Central memory CD4-positive, alpha-beta T cell (primary cell): ENCODE results near the gene KRTAP10-3.

Experiments used
- DNase-seq: peaks from one replicate; pipeline ENCODE4 v3.0.0; 2022

KRTAP10-3 gene

DNA sequence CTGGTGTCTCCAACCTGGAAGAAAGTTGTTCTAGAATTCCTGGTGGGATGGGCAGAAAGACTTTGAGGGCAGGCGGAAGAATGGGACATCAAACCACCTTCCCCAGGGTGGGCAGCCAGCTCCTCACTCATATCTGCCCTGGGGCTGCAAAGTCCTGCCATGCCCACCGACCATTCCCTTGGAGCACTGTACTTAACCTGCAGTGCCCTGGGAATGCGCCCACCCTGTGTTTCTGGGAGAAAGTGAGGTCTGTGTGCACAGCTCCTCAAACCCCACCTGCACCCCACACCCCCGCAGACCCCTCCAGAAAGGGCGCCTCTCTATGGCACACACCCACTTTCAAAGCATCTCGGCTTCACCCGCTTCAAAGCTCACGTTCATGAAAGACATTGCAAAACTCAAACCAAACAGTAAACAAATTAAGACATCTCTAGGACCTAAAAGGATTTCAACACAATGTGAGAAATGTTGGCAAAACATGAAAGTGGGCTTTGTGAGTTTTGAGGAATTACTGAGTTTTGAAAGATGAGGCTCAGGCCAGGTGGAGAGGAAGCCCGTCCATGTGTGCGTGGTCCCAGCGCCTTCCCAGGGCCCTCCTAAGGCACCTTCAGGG, 43.7 kb downstream of the KRTAP10-3 start:
- DNase-seq, result no peak

DNA sequence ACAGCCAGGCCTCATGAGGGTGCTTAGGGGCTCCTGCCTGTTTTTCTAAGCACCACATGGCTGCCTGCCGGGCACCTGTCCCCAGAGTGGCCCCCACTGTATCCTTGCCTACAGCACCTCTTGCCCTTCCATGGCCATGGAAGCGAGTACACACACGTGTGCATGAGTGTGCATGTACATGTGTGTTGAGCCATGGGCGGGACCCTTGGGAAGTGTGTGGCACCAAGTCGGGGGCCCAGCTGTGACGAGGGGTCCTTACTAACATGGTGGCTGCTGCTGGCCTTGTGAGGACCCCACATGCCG, 44.4 kb downstream of the KRTAP10-3 start:
- DNase-seq, result no peak

DNA sequence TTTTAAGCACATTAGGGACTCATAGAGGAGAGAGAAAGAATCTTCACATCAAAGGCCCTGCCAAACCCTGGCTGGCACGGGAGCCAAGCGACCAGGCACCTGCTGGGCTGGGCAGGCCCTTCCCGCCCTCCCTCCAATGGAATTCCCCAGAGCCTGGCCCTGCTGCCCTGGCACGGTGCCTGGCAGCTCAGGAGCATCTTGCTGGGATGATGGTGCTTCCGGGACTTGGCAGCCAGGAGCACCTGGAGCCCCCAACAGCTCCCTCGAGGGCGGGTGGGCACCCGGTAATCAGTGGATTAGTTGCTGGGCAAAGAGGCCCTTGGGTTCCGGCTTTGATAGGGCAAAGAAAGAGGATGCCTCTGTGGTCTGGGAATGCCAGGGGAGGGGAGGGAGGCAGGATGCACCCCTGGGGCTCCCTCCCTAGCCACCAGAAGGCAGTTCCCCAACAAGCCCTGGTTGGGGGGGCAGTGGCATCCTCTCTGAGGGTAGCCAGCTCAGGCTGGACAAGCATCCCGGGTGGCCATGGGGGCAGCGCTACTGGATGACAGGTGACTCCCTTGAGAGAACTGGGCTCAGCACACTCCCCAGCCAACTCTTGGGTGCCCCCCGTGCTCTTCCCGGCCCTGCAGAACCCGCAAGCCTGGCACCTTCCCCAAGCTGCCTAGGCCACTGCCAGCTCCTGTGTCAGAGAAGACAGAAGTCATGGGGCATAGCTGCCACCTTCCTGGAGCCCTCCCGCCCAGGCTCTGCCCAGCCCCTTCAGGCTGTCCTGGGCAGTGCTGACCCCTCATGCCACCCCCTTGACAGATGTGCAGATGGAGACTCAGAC, 45.0 kb downstream of the KRTAP10-3 start:
- DNase-seq, result no peak

DNA sequence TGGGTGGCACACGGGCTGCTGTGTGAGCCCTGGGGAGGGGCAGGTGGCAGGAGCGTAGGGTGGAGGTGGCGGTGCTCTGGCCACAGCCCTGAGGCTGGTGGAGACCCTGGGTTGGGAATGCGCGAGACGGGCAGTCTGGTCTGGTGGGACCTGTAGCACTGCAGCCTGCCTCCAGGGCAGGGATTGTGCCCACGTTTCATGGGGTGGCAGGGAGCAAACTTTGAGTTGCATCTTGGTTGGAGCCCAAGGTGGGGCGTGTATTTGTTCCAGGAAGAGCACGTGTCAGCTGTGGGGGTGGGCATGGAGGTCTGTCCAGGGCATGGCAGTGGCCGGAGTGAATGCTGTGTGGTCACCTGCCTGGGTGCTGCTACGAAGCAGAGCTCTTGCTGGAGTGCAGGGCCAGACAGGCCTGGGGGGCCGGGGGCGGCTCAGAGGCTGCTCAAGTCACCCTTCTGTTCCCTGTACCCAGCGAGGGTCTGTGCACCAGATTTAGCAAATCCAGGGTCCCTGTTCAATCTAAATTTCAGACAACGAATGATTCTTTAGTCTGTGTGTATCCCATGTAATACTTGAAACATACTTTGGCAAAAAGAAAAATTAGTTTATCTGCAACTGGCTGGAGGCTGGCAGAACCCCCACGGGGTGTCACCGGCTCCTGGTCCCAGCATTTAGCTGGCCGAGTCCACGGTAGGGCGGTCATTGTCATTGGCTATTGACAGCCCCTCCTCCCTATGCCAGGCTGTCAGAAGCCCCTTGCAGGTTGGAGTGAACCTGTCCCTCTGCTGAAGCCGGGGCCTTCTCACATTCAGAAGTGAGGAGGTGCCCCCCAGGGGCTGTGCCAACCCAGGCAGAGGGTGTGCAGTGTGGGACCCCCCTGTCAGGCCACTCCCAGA, 45.9 kb downstream of the KRTAP10-3 start:
- no peak for DNase-seq

DNA sequence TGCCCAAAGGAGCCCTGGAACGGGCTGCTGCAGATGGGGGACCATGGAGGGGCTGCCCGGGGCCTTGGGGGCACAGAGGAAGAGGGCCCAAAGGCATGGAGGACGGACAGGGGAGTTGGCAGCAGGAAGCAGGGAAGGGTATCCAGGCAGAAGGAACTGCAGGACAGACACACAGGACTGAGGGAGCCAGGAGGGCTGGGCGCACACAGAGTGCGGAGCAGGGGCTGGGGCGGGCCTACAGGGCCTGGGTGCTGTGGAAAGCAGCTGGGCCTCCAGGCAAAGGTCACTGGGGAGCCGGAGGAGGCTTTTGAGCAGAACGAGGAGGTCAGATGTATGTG, 46.7 kb downstream of the KRTAP10-3 start:
- no peak for DNase-seq

DNA sequence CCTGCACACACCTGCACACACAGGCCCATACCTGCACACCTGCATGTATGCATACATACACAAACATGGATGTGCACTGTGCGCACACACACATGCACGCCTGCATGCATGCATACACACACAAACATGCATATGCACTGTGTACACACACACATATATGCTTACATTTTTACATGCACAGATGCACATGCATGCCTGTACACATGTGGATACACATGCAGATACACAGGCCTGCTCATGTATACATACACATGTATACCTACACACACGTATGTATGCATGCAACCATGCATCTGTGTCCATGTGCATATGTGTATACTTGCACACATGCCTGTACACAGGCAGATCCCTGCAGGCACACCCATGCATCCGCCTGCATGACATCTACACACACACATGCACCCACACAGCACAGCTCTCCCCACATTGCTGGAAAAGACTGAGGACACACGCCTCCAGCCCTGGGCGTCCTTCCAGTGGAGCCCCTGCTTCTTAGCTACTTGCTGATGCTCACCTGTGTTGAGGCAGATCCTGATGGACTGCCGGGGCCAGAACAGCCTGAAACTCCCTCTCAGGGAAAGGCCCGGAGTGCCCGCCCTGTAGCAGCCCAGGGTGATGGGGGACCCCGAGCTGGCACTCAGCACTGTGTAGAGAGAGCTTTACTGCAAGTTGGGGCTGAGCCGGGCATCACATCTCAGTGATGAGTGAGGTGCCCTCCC, 47.2 kb downstream of the KRTAP10-3 start:
- DNase-seq, result no peak

DNA sequence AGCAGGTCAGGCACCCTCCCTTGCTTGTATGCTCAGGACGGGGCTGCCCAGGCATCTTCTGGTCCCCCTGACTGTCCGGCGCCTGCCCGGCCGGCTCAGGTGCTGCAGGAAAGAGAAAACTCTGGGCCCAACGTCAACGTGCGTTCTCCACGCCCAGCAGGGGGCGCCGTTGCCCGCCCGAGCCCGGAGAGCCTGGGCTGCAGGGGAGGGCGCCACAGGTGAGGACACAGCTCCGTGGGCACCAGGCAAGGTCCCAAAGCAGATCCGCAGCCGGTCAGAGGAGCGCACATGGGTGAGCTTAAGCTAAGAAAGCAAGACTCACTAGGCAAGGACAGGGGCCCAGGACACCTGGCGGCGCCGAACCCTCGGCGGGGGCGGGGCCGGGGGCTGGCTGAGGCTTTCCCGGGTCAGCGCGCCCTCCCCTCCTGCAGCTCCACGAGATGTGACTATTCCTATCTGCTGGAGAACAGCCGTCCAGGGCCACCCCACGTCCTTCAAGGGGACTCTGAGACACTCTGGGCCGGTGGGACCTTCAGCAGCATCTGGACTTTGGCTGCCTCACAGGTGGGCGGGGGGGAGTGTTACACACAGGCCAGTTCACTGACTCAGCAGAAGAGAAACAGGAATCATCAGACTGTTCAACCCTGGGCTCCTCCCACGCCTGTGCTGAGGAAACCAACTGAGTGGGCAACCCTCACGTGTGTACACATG, 47.9 kb downstream of the KRTAP10-3 start:
- peak; percentile 74 for DNase-seq

DNA sequence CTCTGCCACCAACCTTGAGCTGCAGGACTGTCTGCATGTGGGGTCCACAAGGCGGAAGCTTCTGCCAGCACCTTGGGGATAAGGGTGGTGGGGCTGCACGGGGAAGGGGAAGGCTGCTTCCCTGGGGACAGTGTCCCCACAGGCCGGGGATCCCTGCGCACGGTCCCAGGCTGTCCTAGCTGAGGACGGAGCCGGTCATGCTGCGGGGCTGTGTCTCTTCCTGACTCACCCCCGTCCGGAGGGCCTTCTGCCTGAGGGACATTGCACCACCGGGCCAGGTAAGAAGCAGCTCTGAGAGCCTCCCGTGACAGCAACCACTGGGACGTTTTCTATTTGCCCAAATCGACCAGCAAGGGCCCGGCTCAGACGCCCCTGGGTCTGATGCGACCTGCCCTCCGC, 48.5 kb downstream of the KRTAP10-3 start:
- no peak for DNase-seq

DNA sequence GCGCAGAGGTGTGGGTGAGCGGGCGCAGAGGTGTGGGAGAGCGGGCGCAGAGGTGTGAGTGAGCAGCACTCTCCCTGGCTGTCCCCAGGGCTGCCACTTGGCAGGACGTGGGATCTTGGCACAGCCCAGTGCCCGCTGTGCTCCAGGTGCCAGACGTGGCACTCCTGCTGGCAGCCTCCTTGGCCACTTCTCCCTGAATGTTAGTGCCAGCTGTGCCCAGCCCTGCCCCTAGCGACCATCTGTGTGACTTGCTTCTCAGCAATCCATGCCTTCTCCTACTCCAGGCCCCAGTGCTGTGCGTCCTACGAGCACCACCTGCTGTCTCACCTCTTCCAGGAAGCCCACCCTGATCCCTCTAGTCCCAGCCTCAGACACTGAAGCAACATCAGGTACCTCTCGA, 49.1 kb downstream of the KRTAP10-3 start:
- DNase-seq, result no peak

DNA sequence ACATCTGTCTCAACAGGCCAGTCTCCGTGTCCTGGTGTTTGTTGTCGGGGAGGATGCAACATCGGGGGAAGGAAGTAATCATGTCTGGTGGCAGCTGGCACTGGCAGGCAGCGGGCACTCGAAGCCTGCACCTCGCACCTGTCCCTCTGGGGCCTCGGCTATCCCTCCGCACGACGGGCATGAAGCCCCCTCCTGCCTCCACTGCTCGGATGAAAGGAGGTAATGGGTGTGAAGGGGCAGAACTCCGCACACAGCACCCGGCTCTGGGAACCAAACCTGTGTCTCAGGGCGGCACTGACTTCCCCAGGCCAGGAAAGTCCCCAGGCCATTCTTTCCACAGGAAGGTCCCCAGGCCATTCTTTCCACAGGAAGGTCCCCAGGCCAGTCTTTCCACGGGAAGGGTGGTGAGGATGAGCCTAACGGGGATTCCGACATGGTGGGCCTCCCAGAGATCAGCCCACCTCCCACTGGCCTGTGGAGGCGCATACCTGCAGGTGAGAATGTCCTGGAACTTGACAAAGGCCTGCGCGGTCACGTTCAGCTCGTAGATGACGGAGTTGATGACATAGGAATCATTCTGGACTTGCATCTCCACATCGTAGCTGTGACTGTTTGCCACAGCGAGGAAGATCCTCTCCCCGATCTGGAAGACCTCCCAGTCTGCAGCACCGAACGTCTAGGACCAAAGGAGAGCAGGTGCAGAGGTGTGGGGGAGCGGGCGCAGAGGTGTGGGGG, 49.7 kb downstream of the KRTAP10-3 start:
- DNase-seq, result no peak

DNA sequence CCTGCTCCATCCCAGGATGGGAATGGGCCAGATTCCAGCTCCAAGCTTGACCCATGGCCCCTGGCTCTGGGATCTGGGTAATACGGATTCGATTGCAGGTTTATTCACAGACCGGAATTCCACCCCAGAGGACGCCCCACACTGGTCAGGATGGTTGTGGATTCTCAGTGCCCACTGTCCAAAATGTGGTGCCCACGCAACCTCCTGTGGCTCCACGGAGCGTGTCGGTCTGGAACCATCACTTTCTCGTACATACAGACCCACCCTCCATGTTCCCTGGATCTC, 50.2 kb downstream of the KRTAP10-3 start:
- DNase-seq, result no peak
